HL-60 (cell line): ENCODE data around the gene HLCS.
"Not testable (repeated sequence)": the region's sequence is repeated elsewhere in the genome, so short reads cannot be mapped to it uniquely, and the experiment has no call there.

Source experiments
- DNase-seq, 2 experiments: peaks; one replicate each; pipeline ENCODE4 v3.0.0-alpha.2; 2010 to 2020; ENCODE audit warnings: low read depth in 1 of 2, low spot score in 1 of 2
- H3K27ac ChIP-seq: fragments of 250-450 bp; sonication (Bioruptor Pico); replicated peaks from 2 replicates; pipeline ENCODE4 v1.5.1; 2020; ENCODE audit warnings: mild to moderate bottlenecking, moderate library complexity
- H3K27me3 ChIP-seq: fragments of 250-450 bp; sonication (Bioruptor Pico); 2 replicates; pipeline ENCODE4 v1.5.1; 2021; ENCODE audit warnings: mild to moderate bottlenecking, moderate library complexity; ENCODE audit not compliant: insufficient read depth, poor library complexity, severe bottlenecking
- H3K4me3 ChIP-seq: replicated peaks from 2 replicates; pipeline ENCODE4 v1.5.1; 2011; ENCODE audit warnings: mild to moderate bottlenecking, control low read depth, low read length; ENCODE audit not compliant: insufficient read depth
- CTCF ChIP-seq: IDR thresholded peaks from one replicate; pipeline ENCODE4 v1.5.1; 2011; ENCODE audit warnings: low read length, control low read depth, inconsistent platforms; ENCODE audit not compliant: insufficient read depth
- GABPA ChIP-seq: IDR thresholded peaks from 2 replicates; pipeline ENCODE4 v1.6.1; 2012; ENCODE audit warnings: low read depth
- POLR2AphosphoS5 ChIP-seq: IDR thresholded peaks from 2 replicates; pipeline ENCODE4 v1.6.1; 2012; ENCODE audit warnings: low read depth
- REST ChIP-seq: IDR thresholded peaks from 2 replicates; pipeline ENCODE4 v1.6.1; 2012; ENCODE audit warnings: low read depth; ENCODE audit not compliant: insufficient replicate concordance
- SPI1 ChIP-seq: IDR thresholded peaks from 2 replicates; pipeline ENCODE4 v1.6.1; 2012; ENCODE audit warnings: low read depth, mild to moderate bottlenecking, borderline replicate concordance

The HLCS gene

GRCh38 chr21:37000381-37000780 is 33.9 kb upstream of the HLCS start:
- TF ChIP-seq SPI1, result no peak
- TF ChIP-seq CTCF, result no peak
- no peak for TF ChIP-seq REST
- TF ChIP-seq POLR2AphosphoS5, result no peak
- TF ChIP-seq GABPA, result no peak
- H3K4me3 ChIP-seq, result no peak overlapping the region
- H3K27me3 ChIP-seq, result no peaks in the 10 kb centered on the region
- H3K27ac ChIP-seq, result no peak overlapping the region
- no peak for DNase-seq

GRCh38 chr21:36999131-36999898 is 32.8 kb upstream of the HLCS start:
- Histone ChIP-seq H3K4me3 (no peak overlapping the region), H3K27ac (no peak overlapping the region), H3K27me3 (no peaks in the 10 kb centered on the region)
- TF ChIP-seq REST, result no peak
- TF ChIP-seq POLR2AphosphoS5, result no peak
- TF ChIP-seq GABPA, result no peak
- TF ChIP-seq SPI1, result no peak
- no peak for TF ChIP-seq CTCF
- no peak for DNase-seq

GRCh38 chr21:36995285-36995684 is 28.8 kb upstream of the HLCS start:
- H3K27me3 ChIP-seq, DNase-seq, H3K27ac ChIP-seq, H3K4me3 ChIP-seq: not testable (repeated sequence)

GRCh38 chr21:36994501-36995158 is 28.2 kb upstream of the HLCS start:
- DNase-seq, result no peak
- no peak overlapping the region for H3K27ac ChIP-seq
- H3K27me3 ChIP-seq, result no peaks in the 10 kb centered on the region
- H3K4me3 ChIP-seq, result no peak overlapping the region
- no peak for TF ChIP-seq CTCF
